ENCODE results near the gene CEACAM16.

- no peak for TF ChIP-seq CTCF (IDR thresholded peaks at IDR 0.05 in 8 of 11, conservative IDR thresholded peaks at IDR 0.05 in 3 of 11)
- TF ChIP-seq POLR2A (IDR thresholded peaks at IDR 0.05), result no peak
These were observed 21.7 kb upstream of the CEACAM16 start for GRCh38 chr19:44677019-44677811.
